ENCODE measurements around the gene ARHGEF37. TPM values are rescaled to one million over a fixed set of nuclear protein-coding genes. Genes with fewer than 3 reads are reported as not detected.
A peak's percentile ranks its signal among the peaks of the same experiment; 100 is the strongest.

Gene ARHGEF37
- total and polyA plus RNA-seq, 9 of the 15 experiments (the other 6 are each of a cell fraction or from before 2014, with no cell fraction given), result 0.01 to 0.27 (median 0.05) TPM

- Histone ChIP-seq H4K20me1 (replicated peaks; ENCODE audit: control insufficient read depth, insufficient read depth, low read length) (no peaks in the 10 kb centered on the region), H3K9me1 (ENCODE audit: control insufficient read depth, insufficient read depth, low read length) (no peaks in the 10 kb centered on the region), H3K9ac (ENCODE audit: insufficient read depth in 1 of 2, low read depth in 2 of 2, low read length in 2 of 2) (peak overlapping the region in 1 of 2 experiments; percentile 51; a peak in 2 of 4 replicates), H2AFZ (ENCODE audit: low read depth, low read length) (no peak overlapping the region), H3K79me2 (ENCODE audit: control insufficient read depth, insufficient read depth, low read length) (no peaks in the 10 kb centered on the region), H3K4me1 (replicated peaks in 1 of 2; ENCODE audit: control insufficient read depth in 2 of 2, insufficient read depth in 2 of 2, low read length in 2 of 2) (peaks cover 0 to 12% of the 10 kb centered on the region in 2 experiments; a peak in 4 of 5 replicates), H3K27ac (ENCODE audit: extremely low read depth, low read depth, low read length) (no peak overlapping the region), H3K27me3 (ENCODE audit: control insufficient read depth in 2 of 2, insufficient read depth in 2 of 2, low read length in 2 of 2) (no peaks in the 10 kb centered on the region), H3K36me3 (ENCODE audit: control insufficient read depth, insufficient read depth, low read length) (no peaks in the 10 kb centered on the region), H3K4me3 (no peak overlapping the region), H3K9me3 (replicated peaks; ENCODE audit: control insufficient read depth, insufficient read depth, low read depth, low read length) (no peaks in the 10 kb centered on the region), H3K4me2 (ENCODE audit: insufficient read depth, low read length) (no peak overlapping the region)
- in situ Hi-C loops (cut with MboI) (no loop called here), intact Hi-C loops (cut with micrococcal nuclease) (no loop called here)
- WGBS (ENCODE audit: insufficient coverage, low coverage, missing lambda C conversion rate), result 46% methylated on average over 10 of the region's 10 CpGs
- POLR2A ChIA-PET, result interaction anchor here (0.6 to 1.3 kb wide), 4 partner anchors 13 to 259 kb away, joined by 3 to 5 read pairs (median 3); no protein-coding TSS in a partner anchor
- no peak for ATAC-seq
- FAIRE-seq, result no peak
- no TSS peak for BruUV-seq (replicated peaks)
- DNase-seq (ENCODE audit: extremely low read depth in 1 of 4, low spot score in 3 of 4), result no peak
- CTCF ChIA-PET (ENCODE audit: low intra/inter-chr PET ratio), result no interaction called here
- TF ChIP-seq ZNF584 (CRISPR knock-in tag; IDR thresholded peaks at IDR 0.05; ENCODE audit: low read depth), result no peak
- TF ChIP-seq POLR2G (IDR thresholded peaks at IDR 0.05; ENCODE audit: low read depth, low read length), result no peak
- TF ChIP-seq KLF13 (tag; IDR thresholded peaks at IDR 0.05; ENCODE audit: borderline replicate concordance, low read depth), result no peak
- no peak for TF ChIP-seq BMI1 (IDR thresholded peaks at IDR 0.05; ENCODE audit: low read length)
- TF ChIP-seq CAMTA2 (CRISPR knock-in tag; conservative IDR thresholded peaks at IDR 0.05), result no peak
- no peak for TF ChIP-seq ZNF407 (IDR thresholded peaks at IDR 0.05; ENCODE audit: low read depth)
- TF ChIP-seq BCOR (IDR thresholded peaks at IDR 0.05), result peak; percentile 35; the same call in 1 of the 2 replicates
- TF ChIP-seq SIN3A (IDR thresholded peaks at IDR 0.05; ENCODE audit: borderline replicate concordance in 2 of 2, control insufficient read depth in 1 of 2, low read depth in 2 of 2, low read length in 2 of 2), result no peak
- no peak for TF ChIP-seq ZNF24 (IDR thresholded peaks at IDR 0.05)
- peak; percentile 56 for TF ChIP-seq RBM25 (IDR thresholded peaks at IDR 0.05; ENCODE audit: low read depth, low read length, severe bottlenecking)
- TF ChIP-seq POLR2AphosphoS5 (IDR thresholded peaks at IDR 0.05; ENCODE audit: control insufficient read depth, insufficient read depth, low read depth, low read length), result no peak
- no peak for TF ChIP-seq ILK (tag; IDR thresholded peaks at IDR 0.05; ENCODE audit: borderline replicate concordance, low read depth)
- no peak for TF ChIP-seq SMAD3 (CRISPR knock-in tag; conservative IDR thresholded peaks at IDR 0.05)
- no peak for TF ChIP-seq MAFG (tag; conservative IDR thresholded peaks at IDR 0.05)
- no peak for TF ChIP-seq RFX1 (IDR thresholded peaks at IDR 0.05)
These were observed 40.3 kb downstream of the ARHGEF37 start for GRCh38 chr5:149621415-149622098.

All from K562 (cell line).